HG03460 (cell line): Measurements from ENCODE around the gene GUCY1A1.

Experiments
- ATAC-seq: cut with Tn5 transposase; IDR thresholded peaks from one replicate; pipeline ENCODE4 v1.9.1; 2021; ENCODE audit not compliant: unreplicated experiment

The GUCY1A1 gene

GRCh38 chr4:155734065-155734464 is 67.4 kb downstream of the GUCY1A1 start:
- no peak for ATAC-seq

- ATAC-seq = no peak
These were observed 68.3 kb downstream of the GUCY1A1 start for GRCh38 chr4:155734951-155735350.

- ATAC-seq = no peak
These were observed 68.8 kb downstream of the GUCY1A1 start for GRCh38 chr4:155735496-155735895.

GRCh38 chr4:155738548-155738947 is 71.9 kb downstream of the GUCY1A1 start:
- ATAC-seq = no peak

GRCh38 chr4:155741546-155741945 is 74.9 kb downstream of the GUCY1A1 start:
- ATAC-seq = no peak

GRCh38 chr4:155742310-155743015 is 75.8 kb downstream of the GUCY1A1 start:
- ATAC-seq = no peak

GRCh38 chr4:155745984-155746383 is 79.3 kb downstream of the GUCY1A1 start:
- ATAC-seq = no peak

- no peak for ATAC-seq
These were observed 81.4 kb downstream of the GUCY1A1 start for GRCh38 chr4:155748039-155748438.

- ATAC-seq = no peak
These were observed 82.4 kb downstream of the GUCY1A1 start for GRCh38 chr4:155749041-155749440.

GRCh38 chr4:155751569-155751968 is 84.9 kb downstream of the GUCY1A1 start:
- ATAC-seq = no peak

- ATAC-seq = no peak
These were observed 91.2 kb downstream of the GUCY1A1 start for GRCh38 chr4:155757745-155758265.

GRCh38 chr4:155758481-155759371 is 92.1 kb downstream of the GUCY1A1 start, which contains the start of gene GUCY1B1:
Gene GUCY1B1 (plus strand): TSS chr4:155759021. CDS start chr4:155759141, 120 bp downstream.
- peak; percentile 96 for ATAC-seq

- ATAC-seq = peak; percentile 20
These were observed 93.0 kb downstream of the GUCY1A1 start for GRCh38 chr4:155759372-155760252.

- no peak for ATAC-seq
These were observed 94.4 kb downstream of the GUCY1A1 start for GRCh38 chr4:155761047-155761446.

GRCh38 chr4:155761916-155762315 is 95.3 kb downstream of the GUCY1A1 start:
- no peak for ATAC-seq

- no peak for ATAC-seq
These were observed 95.7 kb downstream of the GUCY1A1 start for GRCh38 chr4:155762334-155762733.

GRCh38 chr4:155763551-155763950 is 96.9 kb downstream of the GUCY1A1 start:
- no peak for ATAC-seq

- no peak for ATAC-seq
These were observed 98.5 kb downstream of the GUCY1A1 start for GRCh38 chr4:155765149-155765548.

GRCh38 chr4:155766622-155767021 is 100.0 kb downstream of the GUCY1A1 start:
- ATAC-seq = no peak

- no peak for ATAC-seq
These were observed 101.7 kb downstream of the GUCY1A1 start for GRCh38 chr4:155768370-155768769.

- no peak for ATAC-seq
These were observed 102.4 kb downstream of the GUCY1A1 start for GRCh38 chr4:155769090-155769489.
